GM21737 (cell line): ENCODE results near the gene NDUFAF8.

Experiments used
- ATAC-seq: cut with Tn5 transposase; IDR thresholded peaks from one replicate; pipeline ENCODE4 v1.9.1; 2021; ENCODE audit warnings: mild to moderate bottlenecking, moderate library complexity; ENCODE audit not compliant: unreplicated experiment

The NDUFAF8 gene

DNA sequence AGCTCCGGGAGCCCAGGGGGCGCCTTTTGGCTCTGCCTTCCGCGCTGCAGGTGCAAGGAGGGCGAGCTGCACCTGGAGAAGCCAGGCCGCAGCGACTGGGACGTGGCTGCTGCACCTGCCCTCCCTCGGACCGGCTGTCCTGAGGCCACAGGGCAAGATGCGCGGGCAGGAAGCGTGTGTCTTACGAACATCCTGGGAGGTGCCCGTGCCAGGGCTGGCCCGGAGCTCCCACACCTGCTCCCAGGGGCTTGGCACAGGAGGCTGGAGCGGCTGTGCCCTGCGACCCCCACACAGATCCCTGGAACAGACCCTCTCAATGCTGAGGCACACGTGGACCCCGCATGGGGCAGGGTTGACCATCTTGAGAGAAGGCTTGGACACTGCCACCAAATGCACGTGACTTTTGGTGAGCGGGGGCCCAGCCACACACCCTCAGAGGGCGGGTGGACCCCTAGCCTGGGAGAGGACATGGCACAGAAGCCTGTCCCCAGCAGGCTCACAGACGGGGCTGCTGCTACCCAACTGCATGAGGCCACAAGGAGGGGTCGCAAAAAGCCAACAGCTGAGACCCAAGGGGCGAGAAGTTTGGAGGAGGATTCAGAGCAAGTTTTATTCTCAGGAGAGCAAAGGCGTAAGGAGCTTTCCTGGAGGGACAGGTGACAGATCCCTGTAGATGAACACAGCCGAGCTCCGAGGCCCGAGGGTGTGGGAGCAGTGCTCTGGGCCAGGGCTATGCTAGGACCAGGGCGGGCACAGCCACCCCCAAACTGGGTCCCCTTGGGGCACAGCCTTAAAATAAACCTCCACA, 11.4 kb downstream of the NDUFAF8 start:
- ATAC-seq = no peak

DNA sequence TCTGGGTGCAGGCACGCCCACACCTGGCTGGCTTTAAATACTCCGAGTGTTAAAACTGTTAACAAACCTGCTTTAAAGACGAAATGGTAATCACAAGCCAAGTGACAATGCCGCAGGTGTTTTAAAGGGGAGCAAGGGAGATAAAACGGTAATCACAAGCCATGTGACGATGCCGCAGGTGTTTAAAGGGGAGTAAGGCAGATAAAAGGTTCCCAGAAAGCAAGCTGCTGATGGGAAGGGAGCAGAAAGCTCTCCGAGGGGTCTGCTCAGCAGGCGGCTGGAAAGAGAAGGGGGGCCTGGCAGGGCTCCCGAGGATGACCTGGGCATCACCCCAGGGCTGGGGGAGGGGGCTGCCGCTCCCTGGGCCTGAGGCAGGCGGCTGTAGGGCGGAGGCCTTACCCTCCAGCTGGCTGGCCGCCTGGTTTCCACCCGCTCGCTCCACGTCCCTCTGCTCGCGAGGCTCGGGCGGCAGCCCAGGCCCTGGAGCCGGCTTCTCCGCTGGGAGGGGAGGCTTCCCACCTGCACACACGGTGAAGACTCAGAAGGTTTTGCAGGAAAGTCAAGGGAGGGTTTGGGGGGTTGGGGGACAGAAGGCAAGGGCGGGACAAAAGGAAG, 12.1 kb downstream of the NDUFAF8 start:
- no peak for ATAC-seq

DNA sequence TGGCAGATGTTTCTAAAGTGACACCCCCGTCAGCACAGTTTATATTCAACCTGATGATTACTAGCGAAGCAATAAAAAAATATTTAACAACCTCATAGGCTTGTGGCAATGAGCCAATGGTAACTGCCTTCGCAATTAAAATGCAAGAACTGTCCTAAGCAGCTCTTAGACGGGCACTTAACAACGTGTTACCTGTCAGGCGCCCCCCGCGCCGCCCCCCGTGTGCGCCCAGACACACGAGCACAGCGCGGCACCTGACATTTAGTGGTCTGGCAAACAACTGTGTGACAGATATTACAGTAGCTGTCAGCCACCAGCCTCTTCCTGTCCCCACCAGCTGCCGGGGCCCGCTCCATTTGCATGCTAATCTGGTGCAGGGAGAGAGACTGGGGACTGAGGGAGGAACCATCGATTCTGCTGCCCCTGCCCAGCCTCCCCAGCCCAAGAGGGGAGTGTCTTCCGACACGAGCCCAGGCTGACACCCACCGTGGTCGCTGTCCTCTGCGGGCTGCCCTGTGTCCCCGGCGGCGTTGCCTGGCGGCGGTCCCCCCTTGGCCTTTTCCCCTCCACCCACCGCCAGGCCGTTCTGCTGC, 12.7 kb downstream of the NDUFAF8 start:
- ATAC-seq = no peak

DNA sequence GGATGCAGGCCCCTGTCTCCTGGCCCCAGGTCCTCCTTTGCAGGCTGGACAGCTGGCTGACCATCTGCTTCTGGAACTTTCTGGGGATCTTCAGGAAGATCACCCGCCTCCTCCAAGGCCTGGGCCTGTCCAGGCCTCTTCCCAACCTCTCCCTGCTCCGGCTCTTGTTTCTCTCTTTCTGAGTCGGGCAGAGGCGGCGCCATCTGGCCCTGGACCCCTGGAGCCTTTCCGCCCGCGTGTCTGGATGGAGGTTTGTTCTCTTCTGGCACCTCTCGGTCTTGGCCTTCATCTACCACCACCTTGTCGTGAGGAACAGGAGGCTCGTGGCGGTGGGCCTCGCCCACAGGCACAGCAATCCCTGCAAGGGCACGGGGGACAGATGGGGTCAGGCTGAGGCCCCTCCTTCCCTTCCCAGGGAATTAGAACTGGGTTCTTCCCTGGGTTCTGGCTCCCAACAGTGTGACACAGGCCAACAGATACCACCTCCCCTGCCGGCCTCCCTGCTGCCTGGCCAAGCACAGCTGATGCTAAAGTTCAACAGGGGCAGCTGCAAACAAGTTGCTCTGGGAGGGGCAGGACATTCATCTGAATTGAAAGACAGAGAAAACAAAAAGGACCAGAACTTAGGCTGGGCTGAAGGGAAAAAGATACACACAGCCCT, 13.3 kb downstream of the NDUFAF8 start:
- no peak for ATAC-seq

GRCh38 chr17:81252987-81253329, 13.8 kb downstream of the NDUFAF8 start:
- ATAC-seq = no peak

DNA sequence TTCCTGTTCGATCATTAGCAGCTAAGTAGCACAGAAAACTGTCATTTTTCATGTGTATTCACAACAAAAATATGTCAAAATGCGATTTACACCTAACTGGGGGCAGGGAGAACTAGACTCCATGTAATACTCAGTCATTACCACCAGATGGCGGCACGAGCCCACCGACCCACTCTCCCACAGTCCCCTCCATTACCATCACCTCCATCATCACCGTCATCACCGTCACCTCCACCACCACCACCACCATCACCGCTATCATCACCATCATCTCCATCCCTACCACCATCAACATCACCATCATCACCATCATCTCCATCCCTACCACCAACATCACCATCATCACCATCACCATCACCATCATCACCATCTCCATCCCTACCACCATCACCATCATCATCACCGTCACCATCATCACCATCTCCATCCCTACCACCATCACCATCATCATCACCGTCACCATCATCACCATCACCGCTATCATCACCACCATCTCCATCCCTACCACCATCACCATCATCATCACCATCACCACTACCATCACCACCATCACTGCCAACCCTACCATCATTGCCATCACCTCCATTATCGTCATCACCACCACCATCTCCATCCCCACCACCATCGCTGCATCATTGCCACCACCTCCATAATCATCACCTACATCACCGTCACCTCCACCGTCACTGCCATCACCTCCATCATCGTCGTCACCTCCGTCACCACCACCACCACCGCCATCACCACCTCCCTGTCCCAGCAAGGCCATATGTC, 14.4 kb downstream of the NDUFAF8 start:
- no peak for ATAC-seq

DNA sequence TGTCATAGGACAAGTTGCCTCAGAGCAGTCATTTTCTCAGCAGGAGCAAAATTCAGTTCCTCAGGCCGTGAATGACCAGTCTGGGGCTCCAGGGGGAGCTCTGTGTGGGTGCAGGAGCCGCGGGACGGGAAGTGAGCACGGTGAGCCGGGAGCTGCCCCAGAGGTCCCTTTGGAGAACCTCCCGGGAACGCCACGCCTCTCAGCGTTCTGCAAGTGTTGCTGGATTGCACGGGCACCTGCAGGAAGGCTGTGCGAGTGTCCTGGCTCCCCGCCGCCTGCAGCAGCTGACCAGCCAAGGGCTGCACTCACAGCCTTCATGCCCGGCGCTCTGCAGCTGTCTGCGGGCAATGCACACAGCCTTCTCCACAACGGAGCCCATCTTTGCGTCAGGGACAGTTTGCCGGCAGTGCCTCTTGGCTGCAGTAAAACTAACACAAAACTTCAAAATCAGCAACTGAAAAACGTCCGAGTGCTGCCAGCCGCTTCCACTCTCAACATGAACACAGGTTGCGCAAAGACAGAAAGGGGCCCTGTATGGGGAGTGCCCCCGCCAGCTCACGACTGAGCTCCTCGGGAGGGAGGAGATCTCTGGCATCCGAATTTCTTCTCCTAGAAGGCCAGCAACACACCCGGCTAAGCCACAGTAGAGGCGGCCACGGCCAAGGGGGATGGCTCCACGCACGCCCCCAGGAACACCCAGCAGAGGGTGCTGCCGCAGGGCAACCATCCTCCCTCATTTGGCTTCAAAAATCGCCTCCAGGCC, 16.0 kb downstream of the NDUFAF8 start:
- ATAC-seq = no peak

DNA sequence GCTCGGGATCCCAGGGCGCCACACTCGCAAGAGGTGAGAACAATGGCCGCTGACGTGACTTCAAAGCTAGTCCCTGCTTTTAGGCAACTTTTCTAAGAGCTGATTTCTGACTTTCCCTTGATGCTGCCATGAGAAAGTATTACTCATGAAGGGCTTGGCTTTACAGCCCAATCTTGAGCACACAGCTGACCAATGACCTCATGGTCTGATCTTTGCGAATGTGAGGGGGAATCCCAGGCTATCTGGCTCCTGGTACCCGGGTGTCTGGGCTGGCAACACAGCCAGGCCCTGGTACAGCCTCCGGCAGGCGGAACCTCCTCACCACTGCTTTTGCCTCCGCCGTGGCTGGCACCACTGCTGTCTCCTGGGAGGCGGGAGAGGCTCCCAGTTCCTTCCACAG, 17.5 kb downstream of the NDUFAF8 start:
- ATAC-seq = no peak

DNA sequence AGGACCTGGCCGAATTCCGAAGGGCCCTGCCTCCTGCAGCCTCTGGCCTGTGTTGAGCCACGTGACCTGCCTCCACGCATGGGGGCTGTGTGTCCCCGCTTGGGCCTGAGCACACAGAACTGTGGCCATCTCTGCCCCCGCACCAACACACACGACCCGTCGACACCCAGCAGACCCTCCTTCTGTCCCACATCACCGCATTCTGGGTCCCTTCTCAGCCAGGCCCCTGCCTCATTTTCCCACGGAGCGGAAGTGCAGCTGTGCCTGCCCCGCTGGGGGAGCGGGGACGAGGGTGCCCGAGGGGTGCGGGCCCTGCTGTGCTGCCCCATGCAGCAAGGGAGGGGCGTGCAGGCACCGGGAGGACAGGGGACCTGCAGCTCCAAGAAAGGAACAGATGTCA, 18.4 kb downstream of the NDUFAF8 start:
- no peak for ATAC-seq

DNA sequence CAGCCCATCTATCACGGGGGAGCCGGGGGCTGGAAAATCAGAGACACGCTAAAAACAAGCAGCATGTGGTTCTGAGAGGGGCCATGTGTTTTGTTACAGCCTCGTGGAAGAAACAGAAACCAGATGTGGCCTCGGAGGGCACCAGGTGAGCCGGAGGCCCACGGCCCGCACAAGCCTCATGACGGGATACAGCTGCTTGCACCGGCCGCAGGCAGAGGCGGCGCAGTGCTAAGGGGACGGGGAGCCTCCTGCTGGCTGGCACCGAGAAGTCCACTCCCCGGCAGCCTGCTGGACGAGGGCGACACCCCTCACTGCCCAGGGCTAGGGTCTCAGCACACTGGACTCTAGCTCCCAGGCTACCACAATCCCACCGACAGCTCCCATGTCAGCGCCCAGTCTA, 19.2 kb downstream of the NDUFAF8 start:
- ATAC-seq = no peak

- ATAC-seq = no peak
These were observed 20.0 kb downstream of the NDUFAF8 start for GRCh38 chr17:81259058-81259605.

DNA sequence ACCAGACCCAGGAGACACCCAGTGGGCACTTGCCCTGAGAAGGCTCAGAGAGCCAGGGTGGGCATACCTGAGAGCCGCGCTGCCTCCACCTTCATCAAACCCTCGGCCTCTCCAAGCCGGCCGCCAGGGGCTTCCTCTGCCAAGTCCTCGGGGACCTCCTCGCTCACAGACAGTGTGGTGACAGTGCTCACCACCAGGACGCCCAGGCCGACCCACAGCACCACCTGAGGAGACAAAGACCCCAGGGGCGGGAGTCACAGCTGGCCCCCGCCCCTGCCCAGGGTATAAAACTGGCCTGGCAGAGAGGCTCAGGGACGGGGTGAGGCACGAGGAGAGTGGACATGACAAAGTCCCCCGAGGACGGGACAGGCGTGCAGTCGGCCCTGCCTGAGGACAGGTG, 21.1 kb downstream of the NDUFAF8 start:
- ATAC-seq = no peak

GRCh38 chr17:81260641-81261040, 21.5 kb downstream of the NDUFAF8 start:
- ATAC-seq = no peak

DNA sequence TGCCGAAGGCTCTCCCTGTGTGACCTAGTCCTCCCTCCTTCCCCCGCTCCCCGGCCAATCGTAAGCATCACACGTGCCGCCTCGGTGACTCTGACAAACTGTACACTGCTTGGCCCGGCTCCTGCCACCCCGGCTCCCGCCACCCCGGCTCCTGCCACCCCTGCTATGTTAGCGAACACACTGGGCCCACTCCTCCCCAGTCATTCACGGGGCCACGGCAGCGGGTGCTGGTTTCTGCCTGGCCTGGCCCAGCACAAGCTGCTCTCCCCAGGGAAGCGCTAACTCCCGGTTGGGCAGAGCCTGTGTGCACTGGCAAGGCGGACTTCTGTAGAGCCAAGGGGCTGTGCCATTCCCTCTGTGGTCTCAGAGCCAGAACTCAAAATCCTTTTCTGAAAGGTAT, 22.0 kb downstream of the NDUFAF8 start:
- ATAC-seq = no peak

DNA sequence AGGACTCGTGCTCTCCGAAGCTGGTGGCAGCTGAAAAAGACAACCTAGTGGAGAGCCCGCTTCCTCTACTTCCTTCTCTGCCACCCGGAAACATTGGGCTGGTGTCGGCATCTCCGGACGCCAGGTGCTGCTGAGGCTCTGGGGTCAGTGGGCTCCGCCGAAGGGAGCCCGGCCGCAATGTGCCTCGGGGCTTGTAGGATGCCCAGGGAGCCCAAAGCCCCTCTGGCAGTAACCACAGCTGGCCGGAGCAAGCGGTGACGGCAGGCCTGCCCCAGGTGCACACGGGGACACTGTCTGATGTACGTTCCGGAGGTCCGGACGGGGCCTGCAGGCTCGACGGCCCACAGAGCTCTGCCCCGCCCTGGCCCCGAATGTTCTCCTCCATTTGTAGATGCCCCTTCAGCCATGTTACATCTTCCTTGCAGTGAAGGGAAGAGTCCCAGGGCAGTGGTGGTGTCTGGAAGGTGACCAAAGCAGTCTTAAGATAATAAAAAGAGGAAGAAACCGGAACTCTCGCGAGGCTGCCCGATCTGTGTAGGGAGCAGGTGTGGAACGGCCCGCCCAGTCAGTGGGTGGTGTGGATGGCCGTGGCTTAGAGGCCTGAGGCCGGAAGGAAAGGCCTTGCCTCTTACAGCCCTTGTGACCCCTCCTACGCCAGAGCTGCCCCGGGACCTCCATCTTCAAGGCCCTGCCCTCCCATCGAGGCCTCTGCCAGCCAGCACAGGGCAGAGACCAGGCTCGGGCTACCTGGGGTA, 22.6 kb downstream of the NDUFAF8 start:
- ATAC-seq = no peak

DNA sequence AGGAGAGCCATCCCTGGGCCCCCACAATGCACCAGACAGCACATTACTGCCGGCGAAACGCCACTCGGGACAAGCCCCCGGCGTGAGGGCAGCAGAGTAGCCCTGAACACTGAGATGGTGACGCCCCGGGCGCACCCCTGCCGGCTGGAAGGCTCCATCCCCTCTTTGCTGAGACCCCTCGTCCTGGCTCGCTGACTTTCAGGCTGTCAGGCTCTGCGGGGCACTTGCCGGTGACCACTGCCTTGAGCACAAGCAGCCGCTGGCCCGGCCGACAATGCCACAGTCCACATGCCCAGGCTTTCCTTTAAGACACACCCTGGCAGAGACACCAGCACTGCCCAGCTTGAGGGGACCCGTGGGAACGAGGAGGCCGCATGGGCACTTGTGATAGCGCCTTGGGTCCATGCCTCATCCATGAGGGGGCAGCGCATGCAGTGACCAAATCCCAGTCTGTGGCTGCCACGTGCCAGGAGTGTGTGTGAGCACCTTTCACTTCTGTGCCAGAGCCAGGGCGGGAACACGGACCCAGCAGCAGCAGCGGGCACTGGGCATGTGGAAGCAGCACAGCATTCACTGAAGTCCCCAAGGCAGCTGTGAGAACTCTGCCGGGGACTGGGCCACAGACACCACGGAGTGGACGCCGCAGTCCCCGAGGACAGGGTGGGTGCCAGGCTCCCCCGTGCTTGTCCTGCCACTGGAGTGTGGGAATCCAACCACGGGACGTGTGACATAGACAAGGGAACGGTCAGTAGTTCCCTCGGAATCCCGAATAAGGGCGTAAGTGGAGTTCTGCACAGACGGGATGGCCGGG, 24.5 kb downstream of the NDUFAF8 start:
- no peak for ATAC-seq

- no peak for ATAC-seq
These were observed 25.5 kb downstream of the NDUFAF8 start for GRCh38 chr17:81264640-81265039.

DNA sequence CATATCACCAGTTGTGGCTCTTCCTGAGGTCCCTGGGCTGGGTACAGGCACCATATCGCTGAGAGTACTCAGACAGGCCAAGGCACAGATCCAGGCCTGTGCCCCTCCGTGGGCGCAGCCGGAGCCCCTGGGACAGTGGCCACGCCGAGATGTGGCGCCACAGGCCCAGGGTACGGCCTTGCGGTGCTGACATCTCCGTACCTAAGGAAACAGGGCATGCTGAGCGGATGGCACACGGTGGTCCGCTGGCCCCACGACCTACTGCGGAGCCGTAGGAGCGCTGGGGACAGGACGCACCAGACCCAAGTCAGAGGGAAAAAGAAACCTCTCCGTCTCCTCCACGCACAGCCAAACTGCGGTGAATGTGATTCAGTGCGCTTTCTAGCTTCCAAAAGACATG, 26.5 kb downstream of the NDUFAF8 start:
- ATAC-seq = no peak
